GM19023 (cell line): ENCODE results near the gene SHB.
A peak's percentile ranks its signal among the peaks of the same experiment; 100 is the strongest.
"Not testable (repeated sequence)": the region's sequence is repeated elsewhere in the genome, so short reads cannot be mapped to it uniquely, and the experiment has no call there.

Source experiments
- ATAC-seq: cut with Tn5 transposase; IDR thresholded peaks from one replicate; pipeline ENCODE4 v1.9.1; 2021; ENCODE audit warnings: mild to moderate bottlenecking, moderate library complexity; ENCODE audit not compliant: unreplicated experiment

SHB gene

GRCh38 chr9:38064842-38065368 is 4.1 kb downstream of the SHB start:
- no peak for ATAC-seq

GRCh38 chr9:38063363-38063707 is 5.7 kb downstream of the SHB start:
- no peak for ATAC-seq

- ATAC-seq: no peak
Measured at GRCh38 chr9:38062498-38063362, 6.3 kb downstream of the SHB start.

GRCh38 chr9:38062106-38062497 is 6.9 kb downstream of the SHB start:
- ATAC-seq: no peak

- peak; percentile 66 for ATAC-seq
Measured at GRCh38 chr9:38061326-38061977, 7.6 kb downstream of the SHB start.

- ATAC-seq: no peak
Measured at GRCh38 chr9:38060681-38061080, 8.3 kb downstream of the SHB start.

DNA sequence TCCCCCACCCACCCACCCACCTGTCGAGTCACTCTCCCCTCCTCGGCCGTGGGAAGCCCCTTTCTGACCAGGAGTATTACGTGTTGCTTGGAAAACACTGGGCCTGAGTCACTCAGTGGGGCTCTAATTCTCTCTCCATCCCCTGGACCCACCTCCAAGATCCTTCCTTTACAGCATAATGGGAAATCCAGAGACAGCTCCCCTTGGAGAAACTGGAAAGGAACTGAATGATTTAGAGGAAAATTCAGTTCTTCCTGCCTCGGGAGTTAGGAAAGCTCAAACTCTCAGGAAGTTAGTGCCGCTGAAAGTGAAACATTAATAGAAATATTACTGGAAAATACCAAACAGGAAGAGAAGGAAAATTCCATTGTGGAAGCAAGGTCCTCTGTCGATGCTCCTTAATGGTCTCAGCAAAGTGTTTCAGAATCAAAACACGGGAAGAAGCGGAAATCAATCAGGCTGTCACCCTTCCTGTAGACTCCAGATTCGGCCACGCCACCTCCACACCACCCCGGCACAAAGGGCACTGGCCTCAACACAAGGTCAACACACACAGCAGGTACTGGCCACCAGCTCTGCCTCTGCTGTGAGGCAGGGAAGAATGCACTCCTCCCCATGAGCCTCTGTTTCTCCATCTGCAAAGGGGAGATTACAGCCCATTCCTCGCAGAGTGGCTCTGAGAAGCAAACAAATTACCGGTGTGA is 9.6 kb downstream of the SHB start:
- ATAC-seq: no peak

DNA sequence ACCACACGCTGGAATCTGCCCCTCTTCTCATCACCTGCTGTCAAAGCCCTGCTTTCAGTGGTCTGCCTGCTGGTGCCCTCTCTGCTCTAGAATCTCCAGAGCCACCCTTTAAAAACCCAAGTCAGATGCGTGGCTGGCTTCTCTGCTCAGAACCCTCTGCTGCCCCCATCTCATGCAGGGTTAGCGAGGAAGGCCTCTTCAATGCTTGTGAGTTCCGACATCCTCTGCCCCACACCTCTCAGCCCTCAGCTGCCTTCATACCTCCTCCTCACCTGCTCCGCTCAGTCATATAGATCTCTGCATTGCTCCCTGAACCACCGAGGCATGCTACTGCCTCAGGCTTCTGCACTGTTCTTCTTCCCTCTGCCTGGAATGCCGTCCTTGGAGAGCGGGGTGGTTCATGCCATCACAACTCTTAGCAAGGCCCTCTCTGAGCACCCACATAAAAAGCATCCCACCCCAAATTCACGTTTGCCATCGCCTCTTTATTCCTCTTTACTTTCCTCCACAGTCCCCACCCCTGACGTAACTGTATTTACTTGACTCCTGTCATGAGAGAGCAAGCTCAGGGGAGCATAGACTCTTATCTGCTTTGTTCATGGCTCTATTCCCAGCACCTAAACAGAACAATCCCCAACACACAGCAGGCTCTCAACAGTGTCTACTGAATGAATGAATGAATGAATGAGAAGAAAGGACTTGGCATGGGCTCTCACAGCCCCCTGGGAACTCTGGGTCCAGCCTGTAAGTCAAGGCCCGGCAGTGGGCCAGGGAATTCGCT is 10.4 kb downstream of the SHB start:
- no peak for ATAC-seq

- no peak for ATAC-seq
Measured at GRCh38 chr9:38057416-38058195, 11.4 kb downstream of the SHB start.

GRCh38 chr9:38054653-38055052 is 14.4 kb downstream of the SHB start:
- ATAC-seq: no peak

DNA sequence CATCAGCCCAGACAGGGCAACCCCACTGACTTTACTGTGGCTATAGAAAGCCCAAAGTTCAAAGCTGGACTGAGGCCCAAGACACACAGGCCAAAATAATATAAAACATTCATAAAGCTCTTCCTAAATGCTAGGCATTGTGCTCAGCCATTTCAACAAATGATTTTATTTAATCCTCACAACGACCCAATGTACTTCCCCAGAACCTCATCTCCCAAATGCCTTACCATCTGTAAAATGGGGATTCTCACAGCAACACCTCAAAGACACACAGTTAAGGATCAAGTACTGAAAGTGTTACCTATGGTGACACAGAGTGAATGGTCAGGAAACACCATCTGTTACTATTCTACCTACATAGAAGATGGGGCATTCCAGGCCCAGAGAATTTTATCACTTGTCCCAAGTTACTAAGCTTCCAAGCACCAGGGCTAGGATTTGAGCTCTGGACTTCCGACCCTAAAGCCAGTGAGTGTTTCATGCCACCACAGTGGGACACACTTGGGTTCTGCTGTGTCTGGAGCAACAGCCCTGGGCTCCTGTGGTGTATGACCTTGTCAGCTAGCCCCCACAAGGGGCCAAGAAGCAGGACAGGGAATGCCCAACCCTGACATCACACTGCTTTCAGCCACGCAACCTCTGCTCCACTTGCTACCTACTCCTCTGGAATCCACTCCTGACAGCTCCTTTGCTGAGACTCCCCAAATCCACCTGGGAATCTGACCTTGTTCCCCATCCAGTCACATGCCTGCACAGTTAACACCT is 15.1 kb downstream of the SHB start:
- no peak for ATAC-seq

GRCh38 chr9:38051780-38052546 is 17.1 kb downstream of the SHB start:
- ATAC-seq: no peak

DNA sequence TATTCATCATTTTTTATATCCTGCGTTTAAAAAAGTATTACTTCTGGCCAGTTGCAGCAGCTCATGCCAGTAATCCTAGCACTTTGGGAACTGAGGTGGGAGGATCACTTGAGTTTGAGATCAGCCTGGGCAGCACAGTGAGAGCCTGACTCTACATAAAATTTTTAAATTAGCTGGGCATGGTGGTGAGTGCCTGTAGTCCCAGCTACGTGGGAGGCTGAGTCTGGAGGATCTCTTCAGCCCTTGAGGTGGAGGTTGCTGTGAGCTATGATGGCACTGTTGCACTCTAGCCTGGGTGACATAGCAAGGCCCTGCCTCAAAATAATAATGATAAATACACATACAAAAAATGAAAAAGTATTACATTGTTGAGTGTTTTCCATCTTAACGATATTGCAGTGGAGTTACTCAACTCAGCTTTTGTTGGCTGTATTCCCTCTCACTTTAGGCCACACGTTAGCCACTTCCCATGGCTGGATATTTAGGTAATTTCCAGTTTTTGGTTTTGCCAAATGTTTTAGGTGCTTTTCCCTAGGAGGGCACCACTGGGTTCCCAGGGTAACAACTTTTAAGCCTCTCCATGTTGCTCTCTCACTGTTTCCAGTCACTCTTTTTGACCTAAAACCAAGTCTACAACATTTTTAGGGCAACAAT is 20.6 kb downstream of the SHB start:
- ATAC-seq: no peak

- no peak for ATAC-seq
Measured at GRCh38 chr9:38047301-38048251, 21.5 kb downstream of the SHB start.

GRCh38 chr9:38046661-38047300 is 22.2 kb downstream of the SHB start:
- no peak for ATAC-seq

- ATAC-seq: not testable (repeated sequence)
Measured at GRCh38 chr9:38045939-38046338, 23.1 kb downstream of the SHB start.
